GM12878 (cell line): ENCODE data around the gene TCEAL1. TPM values are rescaled to one million over a fixed set of nuclear protein-coding genes. Genes with fewer than 3 reads are reported as not detected.
A peak's percentile ranks its signal among the peaks of the same experiment; 100 is the strongest.

Experiments used
- ATAC-seq: fragments of 200-7000 bp; cut with Tn5 transposase; 3 replicates; pipeline ENCODE4 v1.9.1; 2020; ENCODE audit warnings: mild to moderate bottlenecking, moderate library complexity
- BruUV-seq: library from RNA; stranded (reverse); fragments of 400-500 nt; replicated peaks from 2 replicates; lab custom pipeline; 2021; lab: Mats Ljungman, UMichigan
- CTCF ChIA-PET: fragments of 300-600 bp; sonication (Branson Sonifier 250); formaldehyde crosslinking; extraction: SDS; loops from one replicate; lab custom pipeline; 2021; ENCODE audit warnings: inconsistent platforms; lab: Yijun Ruan, JAX
- POLR2A ChIA-PET: fragments of 350-600 bp; formaldehyde crosslinking; extraction: SDS; loops from one replicate; lab custom pipeline; 2021; ENCODE audit warnings: inconsistent platforms; lab: Charles Lee
- RAD21 ChIA-PET: fragments of 300-600 bp; sonication (Branson Sonifier 250); formaldehyde crosslinking; loops from one replicate; lab custom pipeline; 2023; ENCODE audit warnings: antibody characterized with exemption; ENCODE audit not compliant: unreplicated experiment; lab: Charles Lee
- SMC1A ChIA-PET: fragments of 300-600 bp; sonication (Branson Sonifier 250); formaldehyde crosslinking; loops from one replicate; lab custom pipeline; 2023; ENCODE audit not compliant: unreplicated experiment, uncharacterized antibody; lab: Charles Lee
- DNase-seq: peaks from one replicate; pipeline ENCODE4 v3.0.0-alpha.2; 2011; ENCODE audit warnings: low read depth, low spot score
- FAIRE-seq: peaks from 3 replicates; lab custom pipeline; 2011; peaks lifted over from hg19 to GRCh38; lab: Jason Lieb, UNC
- H2AFZ ChIP-seq: 2 replicates; pipeline ENCODE4 v1.6.0; 2011; ENCODE audit warnings: low read depth, low read length, control low read depth; ENCODE audit not compliant: control insufficient read depth
- H3K27ac ChIP-seq: 2 replicates; pipeline ENCODE4 v1.5.1; 2011; ENCODE audit warnings: control low read depth; ENCODE audit not compliant: control insufficient read depth, insufficient read depth
- H3K27me3 ChIP-seq, 2 experiments: replicated peaks in 1 of 2; 2 replicates each; pipeline versions ENCODE4 v1.6.0 to v1.6.1; 2011; ENCODE audit warnings: low read length in 1 of 2; ENCODE audit not compliant: control insufficient read depth in 2 of 2, insufficient read depth in 2 of 2
- H3K36me3 ChIP-seq, 2 experiments: 2 replicates each; pipeline ENCODE4 v1.5.1; 2011; ENCODE audit warnings: low read length in 1 of 2; ENCODE audit not compliant: control insufficient read depth in 2 of 2, insufficient read depth in 2 of 2
- H3K4me1 ChIP-seq: 2 replicates; pipeline ENCODE4 v1.6.1; 2011; ENCODE audit warnings: mild to moderate bottlenecking, low read length, moderate library complexity, mixed read lengths; ENCODE audit not compliant: control insufficient read depth, insufficient read depth
- H3K4me2 ChIP-seq: 2 replicates; pipeline ENCODE4 v1.6.0; 2011; ENCODE audit warnings: control low read depth; ENCODE audit not compliant: control insufficient read depth, insufficient read depth
- H3K4me3 ChIP-seq: fragments of 200-600 bp; sonication (generic); 2 replicates; pipeline ENCODE4 v1.5.1; 2016
- H3K79me2 ChIP-seq: 2 replicates; pipeline ENCODE4 v1.6.0; 2011; ENCODE audit warnings: low read length; ENCODE audit not compliant: control insufficient read depth, insufficient read depth
- H3K9ac ChIP-seq: 2 replicates; pipeline ENCODE4 v1.8.0; 2011; ENCODE audit warnings: low read length, control low read depth, mixed read lengths; ENCODE audit not compliant: control insufficient read depth, insufficient read depth
- H3K9me3 ChIP-seq: replicated peaks from 3 replicates; pipeline ENCODE4 v1.5.1; 2011; ENCODE audit warnings: mild to moderate bottlenecking, low read length; ENCODE audit not compliant: control insufficient read depth, insufficient read depth
- H4K20me1 ChIP-seq: 2 replicates; pipeline ENCODE4 v1.6.0; 2011; ENCODE audit not compliant: control insufficient read depth, insufficient read depth
- BHLHE40 ChIP-seq, 2 experiments: fragments of 450-650 bp in 1 of 2; IDR thresholded peaks; 2 replicates each; pipeline ENCODE4 v1.6.1; 2011 to 2017; ENCODE audit warnings: low read depth in 2 of 2, borderline replicate concordance in 1 of 2, improper control_type of control experiment in 1 of 2, low read length in 1 of 2, mild to moderate bottlenecking in 1 of 2
- CREB1 ChIP-seq: IDR thresholded peaks from 2 replicates; pipeline ENCODE4 v1.6.1; 2012; ENCODE audit warnings: low read depth, mild to moderate bottlenecking, inconsistent platforms
- EP300 ChIP-seq, 2 experiments: fragments of 150-350 bp in 1 of 2; IDR thresholded peaks; 2 replicates each; pipeline ENCODE4 v1.6.1; 2011 to 2012; ENCODE audit warnings: low read depth in 2 of 2, low read length in 2 of 2, borderline replicate concordance in 1 of 2, improper control_type of control experiment in 1 of 2, inconsistent platforms in 1 of 2; ENCODE audit not compliant: control insufficient read depth in 1 of 2
- POLR2A ChIP-seq: IDR thresholded peaks from 2 replicates; pipeline ENCODE4 v1.6.1; 2011; ENCODE audit warnings: low read depth, mild to moderate bottlenecking, low read length
- RFX5 ChIP-seq: IDR thresholded peaks from 2 replicates; pipeline ENCODE4 v1.6.1; 2011; ENCODE audit warnings: low read depth, low read length, improper control_type of control experiment
- SMAD5 ChIP-seq: IDR thresholded peaks from 2 replicates; pipeline ENCODE4 v1.6.1; 2016; ENCODE audit warnings: antibody characterized with exemption, low read depth
- WGBS: methylation state at CpG from one replicate; pipeline ENCODE4 v1.1.6; 2016; ENCODE audit warnings: low lambda C conversion rate; ENCODE audit not compliant: insufficient replicate concordance, insufficient coverage; ENCODE audit errors: missing lambda C conversion rate; 5-methylcytosine and 5-hydroxymethylcytosine counted together
- in situ Hi-C: fragments of 300-500 bp; cut with MboI; formaldehyde crosslinking; loops from 9 replicates; pipeline ENCODE4 v1.14.3; 2018; ENCODE audit warnings: mixed read lengths
- intact Hi-C: fragments of 100-400 bp; cut with micrococcal nuclease; formaldehyde crosslinking; loops from one replicate; pipeline ENCODE4 v1.14.2; 2022; ENCODE audit not compliant: unreplicated experiment
- polyA plus RNA-seq, 11 experiments: library from polyadenylated mRNA; depleted of rRNA in 4 of 11; unstranded in 6 of 11; stranded (reverse) in 5 of 11; fragments of >200 nt; fragmentation: Nextera tagmentation in 4 of 11; fragmentation: Illumina TruSeq in 1 of 11; extraction: Ambion mirVana in 4 of 11; extraction: Trizol in 1 of 11; gene quantifications; 1 replicate in 1 of 11; 2 replicates in 10 of 11; pipeline versions ENCODE4 v1.2.1 to v1.2.3, GENCODE V29; 2011 to 2016; ENCODE audit warnings: inconsistent platforms in 2 of 11, missing spikeins in 2 of 11, low read depth in 1 of 11
- total RNA-seq, 4 experiments: library from RNA; depleted of rRNA in 3 of 4; stranded (reverse); fragments of >200 nt in 3 of 4; fragmentation: Illumina TruSeq in 1 of 4; extraction: Trizol in 1 of 4; gene quantifications; 2 replicates each; pipeline versions ENCODE4 v1.2.1 to v1.2.3, GENCODE V29; 2013 to 2021
- TF ChIP-seq, protein P1 (sequence below): IDR thresholded peaks from 2 replicates; pipeline ENCODE4 v1.6.1; 2011; ENCODE audit warnings: borderline replicate concordance, low read depth, mild to moderate bottlenecking, moderate library complexity, mixed read lengths, low read length; ENCODE audit not compliant: insufficient read depth; ENCODE audit errors: extremely low read length

Gene TCEAL1
- total and polyA plus RNA-seq, 10 of the 15 experiments (the other 5 are each of a cell fraction or from before 2014, with no cell fraction given) = 10.1 to 24.3 (median 17.8) TPM

- Histone ChIP-seq H3K27me3 (no peaks in the 10 kb centered on the region), H3K9ac (peak within 1 kb of the TSS; percentile 61), H3K4me3 (peak within 1 kb of the TSS; percentile 71), H3K9me3 (no peaks in the 10 kb centered on the region), H4K20me1 (no peaks in the 10 kb centered on the region), H3K4me2 (peak within 1 kb of the TSS; percentile 42; the same call in 1 of the 2 replicates), H3K4me1 (no peaks in the 10 kb centered on the region), H3K27ac (peak within 1 kb of the TSS; percentile 37; the same call in 1 of the 2 replicates), H3K79me2 (peaks cover 2% of the 10 kb centered on the region; the same call in 1 of the 2 replicates), H3K36me3 (no peaks in the 10 kb centered on the region), H2AFZ (peak within 1 kb of the TSS; percentile 74)
- WGBS = 30% methylated on average over 35 of the region's 59 CpGs
- ChIA-PET CTCF (no interaction called here), POLR2A (interaction anchor here (0.8 kb wide), 1 partner anchor 22 kb away, joined by 3 read pairs; no protein-coding TSS in a partner anchor), RAD21 (no interaction called here), SMC1A (no interaction called here)
- no TSS peak for BruUV-seq
- TF ChIP-seq BHLHE40 (IDR thresholded peaks at IDR 0.05; ENCODE audit: borderline replicate concordance in 1 of 2, low read depth in 2 of 2, low read length in 1 of 2) = peak in 1 of 2 experiments; percentile 77; a peak in 2 of 4 replicates
- no peak for TF ChIP-seq EP300 (IDR thresholded peaks at IDR 0.05; ENCODE audit: borderline replicate concordance in 1 of 2, control insufficient read depth in 1 of 2, low read depth in 2 of 2, low read length in 2 of 2)
- peak; percentile 56; the same call in 1 of the 2 replicates for TF ChIP-seq CREB1
- peak; percentile 67 for TF ChIP-seq POLR2A
- TF ChIP-seq, protein P1, sequence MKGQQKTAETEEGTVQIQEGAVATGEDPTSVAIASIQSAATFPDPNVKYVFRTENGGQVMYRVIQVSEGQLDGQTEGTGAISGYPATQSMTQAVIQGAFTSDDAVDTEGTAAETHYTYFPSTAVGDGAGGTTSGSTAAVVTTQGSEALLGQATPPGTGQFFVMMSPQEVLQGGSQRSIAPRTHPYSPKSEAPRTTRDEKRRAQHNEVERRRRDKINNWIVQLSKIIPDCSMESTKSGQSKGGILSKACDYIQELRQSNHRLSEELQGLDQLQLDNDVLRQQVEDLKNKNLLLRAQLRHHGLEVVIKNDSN = peak; percentile 74
- TF ChIP-seq SMAD5 = no peak
- TF ChIP-seq RFX5 = no peak
- intact Hi-C loops (no loop called here), in situ Hi-C loops (no loop called here)
- no peak for FAIRE-seq
- no peak for DNase-seq
- ATAC-seq = peak; percentile 88
These were observed 21.1 kb upstream of the TCEAL1 start, which contains the start of gene TCEAL3 for GRCh38 chrX:103607364-103608305. Gene TCEAL3, plus strand, starts transcription at chrX:103607963. Its CDS starts 1,102 bp downstream, at chrX:103609065.
